Measurements from ENCODE around the gene TMEM94. TPM values are rescaled to one million over a fixed set of nuclear protein-coding genes. Genes with fewer than 3 reads are reported as not detected.

Gene TMEM94
- total and polyA plus RNA-seq, 2 of the 8 experiments (the other 6 are each of a cell fraction or from before 2014, with no cell fraction given), result 54.8 to 69.9 TPM

DNA sequence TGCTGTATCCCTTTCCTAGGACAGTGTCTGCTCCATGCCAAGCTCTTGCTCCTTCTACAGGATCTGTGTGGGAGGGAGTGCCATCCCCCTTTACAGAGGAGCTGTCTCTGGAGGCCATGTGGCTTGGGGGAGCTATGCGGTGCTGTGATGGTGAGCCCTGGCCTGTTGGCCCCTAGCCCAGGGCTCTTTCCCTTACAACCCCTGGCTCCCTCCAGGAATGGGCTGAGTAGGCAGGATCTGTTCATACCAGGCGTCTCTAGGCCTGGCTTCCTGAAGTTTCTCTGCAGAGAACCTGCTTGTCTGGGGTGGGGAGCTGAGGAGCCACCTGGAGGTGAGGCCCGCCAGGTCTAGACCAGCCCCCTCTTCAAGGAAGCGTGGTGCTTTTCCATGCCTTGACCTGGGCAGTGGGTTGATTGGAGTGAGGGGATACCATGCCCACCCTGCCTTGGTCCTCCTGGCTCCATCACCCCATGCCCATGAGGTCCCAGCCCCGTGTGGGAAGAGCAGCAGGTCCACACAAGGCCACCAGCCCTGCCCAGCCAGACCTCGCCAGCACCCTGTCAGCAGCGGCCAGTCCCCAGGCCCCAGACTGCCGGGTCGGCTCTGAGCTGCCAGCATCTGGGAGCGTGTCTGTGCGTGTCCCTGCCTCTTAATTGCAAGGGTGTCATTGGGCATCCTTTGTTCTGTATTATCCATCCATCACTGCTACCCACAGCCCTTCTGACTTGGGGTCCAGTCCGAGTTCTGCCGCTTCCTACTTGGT is 83.7 kb downstream of the TMEM94 start:
- no peak overlapping the region for H4K91ac ChIP-seq (replicated peaks; ENCODE audit: insufficient read length, low read length)
- 92% methylated on average over 13 of the region's 13 CpGs; no CpG with 5 or more reads in 1 of the 2 experiments for WGBS, 2 experiments (ENCODE audit: extremely low coverage in 1 of 2, insufficient coverage in 1 of 2, insufficient read length in 1 of 2, insufficient replicate concordance in 2 of 2, low coverage in 1 of 2, low lambda C conversion rate in 2 of 2, missing lambda C conversion rate in 1 of 2)
- no peak overlapping the region for H3K14ac ChIP-seq (ENCODE audit: insufficient read length)
- no peak overlapping the region for H3K4me3 ChIP-seq (ENCODE audit: extremely low read depth in 1 of 4, insufficient read depth in 2 of 4, low read depth in 3 of 4, low read length in 4 of 4)
- H2BK120ac ChIP-seq (replicated peaks; ENCODE audit: low read depth, low read length), result no peak overlapping the region
- H3K79me2 ChIP-seq (ENCODE audit: control insufficient read depth in 1 of 2, insufficient read depth in 2 of 2, low read length in 2 of 2), result no peaks in the 10 kb centered on the region; a peak in 1 of 4 replicates
- H3K23ac ChIP-seq (ENCODE audit: insufficient read length), result no peak overlapping the region
- TF ChIP-seq EGR1 (IDR thresholded peaks at IDR 0.05; ENCODE audit: borderline replicate concordance, low read depth, low read length) (no peak), ZNF274 (IDR thresholded peaks at IDR 0.05; ENCODE audit: borderline replicate concordance, extremely low read depth, low read length) (no peak), KDM4A (IDR thresholded peaks at IDR 0.05; ENCODE audit: low read depth, low read length, severe bottlenecking) (no peak), CEBPB (IDR thresholded peaks at IDR 0.05; ENCODE audit: low read depth, low read length) (no peak), RAD21 (IDR thresholded peaks at IDR 0.05 in 1 of 2, conservative IDR thresholded peaks at IDR 0.05 in 1 of 2; ENCODE audit: low read depth in 2 of 2, low read length in 2 of 2) (no peak), EZH2 (IDR thresholded peaks at IDR 0.05; ENCODE audit: low read depth, low read length, severe bottlenecking) (no peak)
- 0 out of 2 replicates have a peak overlapping the region, but pooled peaks have one; percentile 53 for H2BK15ac ChIP-seq (ENCODE audit: low read length)
- H4K20me1 ChIP-seq (replicated peaks in 1 of 2; ENCODE audit: control insufficient read depth in 1 of 2, insufficient read depth in 2 of 2, low read length in 2 of 2), result peaks cover under 1 to 5% of the 10 kb centered on the region in 2 experiments
- no peak overlapping the region for H2BK20ac ChIP-seq (ENCODE audit: low read length)
- DNase-seq (ENCODE audit: low read depth in 1 of 2, low spot score in 2 of 2), result no peak
- H3K27ac ChIP-seq (ENCODE audit: low read depth, low read length), result no peak overlapping the region
- H4K5ac ChIP-seq (ENCODE audit: insufficient read length, low read depth, low read length), result no peak overlapping the region
- H2AK5ac ChIP-seq (ENCODE audit: low read depth, low read length), result no peak overlapping the region
- H2AFZ ChIP-seq (ENCODE audit: low read length), result no peak overlapping the region
- H3K9me3 ChIP-seq (ENCODE audit: insufficient read depth in 2 of 2, low read depth in 1 of 2, low read length in 1 of 2), result no peaks in the 10 kb centered on the region
- H2BK12ac ChIP-seq (ENCODE audit: low read depth, low read length), result no peak overlapping the region
- H3K9ac ChIP-seq (replicated peaks in 1 of 4; ENCODE audit: extremely low read depth in 1 of 4, low read depth in 3 of 4, low read length in 3 of 4), result no peak overlapping the region
- ChIA-PET CTCF (ENCODE audit: partially characterized antibody) (interaction anchor here (1.0 to 4.5 kb wide), 4 partner anchors 8 to 84 kb away, joined by 3 to 27 read pairs (median 4); no protein-coding TSS in a partner anchor), POLR2A (ENCODE audit: partially characterized antibody) (no interaction called here)
- H3K18ac ChIP-seq (ENCODE audit: extremely low read depth, low read length), result no peak overlapping the region
- H3K4me1 ChIP-seq (replicated peaks in 1 of 4; ENCODE audit: control insufficient read depth in 3 of 4, insufficient read depth in 4 of 4, low read length in 3 of 4), result peaks cover 0 to 8% (median 0%) of the 10 kb centered on the region in 4 experiments; a peak in 5 of 7 replicates
- H2BK5ac ChIP-seq (ENCODE audit: low read depth, low read length), result peak overlapping the region; percentile 15; the same call in 1 of the 2 replicates
- H4K8ac ChIP-seq (ENCODE audit: extremely low read depth, insufficient read depth, low read length), result no peak overlapping the region
- H3K4ac ChIP-seq (replicated peaks; ENCODE audit: insufficient read length, low read depth, low read length), result no peak overlapping the region
- no peak for FAIRE-seq
- peaks cover 2% of the 10 kb centered on the region; the same call in 1 of the 2 replicates for H3K79me1 ChIP-seq (ENCODE audit: low read depth, low read length)
- no peak overlapping the region for H3K56ac ChIP-seq (replicated peaks; ENCODE audit: insufficient read length, low read depth, low read length)
- H3K23me2 ChIP-seq (ENCODE audit: low read depth, low read length), result no peaks in the 10 kb centered on the region
- H3K4me2 ChIP-seq (ENCODE audit: insufficient read depth in 1 of 2, low read depth in 2 of 2, low read length in 2 of 2), result no peak overlapping the region
- no peaks in the 10 kb centered on the region for H3K36me3 ChIP-seq (ENCODE audit: control insufficient read depth in 2 of 4, insufficient read depth in 4 of 4, low read length in 3 of 4)
- no peaks in the 10 kb centered on the region for H3K27me3 ChIP-seq (replicated peaks in 1 of 4; ENCODE audit: control insufficient read depth in 3 of 4, extremely low read depth in 1 of 4, insufficient read depth in 3 of 4, low read length in 3 of 4)

Measured in H1 (cell line).